ENCODE data around the gene GUK1. TPM values are rescaled to one million over a fixed set of nuclear protein-coding genes. Genes with fewer than 3 reads are reported as not detected.

Gene GUK1
- total and polyA plus RNA-seq, 2 of the 8 experiments (the other 6 are each of a cell fraction or from before 2014, with no cell fraction given): 68.5 to 183 TPM

DNA sequence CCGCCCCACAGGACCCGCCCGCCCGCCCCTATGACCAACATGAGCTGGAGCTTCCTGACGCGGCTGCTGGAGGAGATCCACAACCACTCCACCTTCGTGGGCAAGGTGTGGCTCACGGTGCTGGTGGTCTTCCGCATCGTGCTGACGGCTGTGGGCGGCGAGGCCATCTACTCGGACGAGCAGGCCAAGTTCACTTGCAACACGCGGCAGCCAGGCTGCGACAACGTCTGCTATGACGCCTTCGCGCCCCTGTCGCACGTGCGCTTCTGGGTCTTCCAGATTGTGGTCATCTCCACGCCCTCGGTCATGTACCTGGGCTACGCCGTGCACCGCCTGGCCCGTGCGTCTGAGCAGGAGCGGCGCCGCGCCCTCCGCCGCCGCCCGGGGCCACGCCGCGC, 17.6 kb downstream of the GUK1 start (continued):
- TF ChIP-seq NANOG (IDR thresholded peaks at IDR 0.05; ENCODE audit: insufficient read depth, low read depth, low read length, poor library complexity, severe bottlenecking): no peak
- no peak for TF ChIP-seq MAFK (IDR thresholded peaks at IDR 0.05; ENCODE audit: low read depth, low read length)
